Chondrocyte (in vitro differentiated cells): ENCODE data around the gene PFN1. TPM values are rescaled to one million over a fixed set of nuclear protein-coding genes. Genes with fewer than 3 reads are reported as not detected.
"Not testable (repeated sequence)": the region's sequence is repeated elsewhere in the genome, so short reads cannot be mapped to it uniquely, and the experiment has no call there.

Experiments used
- DNase-seq: peaks from one replicate; pipeline ENCODE4 v3.0.0; 2021; ENCODE audit warnings: mixed read lengths, low spot score
- H3K27ac Mint-ChIP-seq: one replicate; pipeline ENCODE4 v1.8.0; 2021; ENCODE audit warnings: mild to moderate bottlenecking, moderate library complexity, mixed read lengths; ENCODE audit not compliant: unreplicated experiment
- H3K27me3 Mint-ChIP-seq: 2 replicates; pipeline ENCODE4 v1.8.0; 2021; ENCODE audit warnings: low read depth, mixed read lengths
- H3K36me3 Mint-ChIP-seq: 2 replicates; pipeline ENCODE4 v1.8.0; 2021; ENCODE audit warnings: low read depth, mixed read lengths
- H3K4me1 Mint-ChIP-seq: 2 replicates; pipeline ENCODE4 v1.8.0; 2021; ENCODE audit warnings: low read depth, mild to moderate bottlenecking, mixed read lengths
- H3K4me3 Mint-ChIP-seq: one replicate; pipeline ENCODE4 v1.8.0; 2021; ENCODE audit warnings: mild to moderate bottlenecking, moderate library complexity, mixed read lengths; ENCODE audit not compliant: unreplicated experiment
- H3K9me3 Mint-ChIP-seq: 2 replicates; pipeline ENCODE4 v1.8.0; 2021; ENCODE audit warnings: low read depth, mixed read lengths
- CTCF ChIP-seq: fragments of 200-600 bp; sonication (generic); IDR thresholded peaks from 2 replicates; pipeline ENCODE4 v1.5.0; 2021; ENCODE audit warnings: antibody characterized with exemption, mild to moderate bottlenecking, moderate library complexity
- total RNA-seq: library from RNA; stranded (reverse); gene quantifications from 3 replicates; pipeline ENCODE4 v1.2.1, GENCODE V29; 2021

The PFN1 gene
- total RNA-seq, 1 donor from 2014 or later = 766 TPM

GRCh38 chr17:4921320-4921719 lies 27.0 kb downstream of the PFN1 start:
- no peak for TF ChIP-seq CTCF
- no peak for DNase-seq
- no peak overlapping the region for H3K27ac Mint-ChIP-seq
- H3K4me3 Mint-ChIP-seq = no peak overlapping the region
- no peaks in the 10 kb centered on the region for H3K4me1 Mint-ChIP-seq
- no peaks in the 10 kb centered on the region for H3K36me3 Mint-ChIP-seq
- H3K9me3 Mint-ChIP-seq = no peaks in the 10 kb centered on the region
- H3K27me3 Mint-ChIP-seq = no peaks in the 10 kb centered on the region

- no peak for TF ChIP-seq CTCF
- H3K4me1 Mint-ChIP-seq = no peaks in the 10 kb centered on the region
- H3K36me3 Mint-ChIP-seq = no peaks in the 10 kb centered on the region
- DNase-seq = no peak
- H3K27me3 Mint-ChIP-seq = no peaks in the 10 kb centered on the region
- H3K9me3 Mint-ChIP-seq = no peaks in the 10 kb centered on the region
- no peak overlapping the region for H3K4me3 Mint-ChIP-seq
- no peak overlapping the region for H3K27ac Mint-ChIP-seq
These were observed 27.8 kb downstream of the PFN1 start for GRCh38 chr17:4920351-4921048.

- DNase-seq = no peak
- H3K27me3 Mint-ChIP-seq = no peaks in the 10 kb centered on the region
- H3K27ac Mint-ChIP-seq = no peak overlapping the region
- H3K9me3 Mint-ChIP-seq = no peaks in the 10 kb centered on the region
- no peak for TF ChIP-seq CTCF
- no peaks in the 10 kb centered on the region for H3K4me1 Mint-ChIP-seq
- H3K4me3 Mint-ChIP-seq = no peak overlapping the region
- H3K36me3 Mint-ChIP-seq = no peaks in the 10 kb centered on the region
These were observed 28.8 kb downstream of the PFN1 start for GRCh38 chr17:4919511-4920047.

- not testable (repeated sequence) for H3K27ac Mint-ChIP-seq, H3K4me1 Mint-ChIP-seq, H3K27me3 Mint-ChIP-seq, H3K9me3 Mint-ChIP-seq, H3K4me3 Mint-ChIP-seq, DNase-seq, H3K36me3 Mint-ChIP-seq
These were observed 33.8 kb downstream of the PFN1 start for GRCh38 chr17:4914551-4914950.

GRCh38 chr17:4913994-4914393 lies 34.3 kb downstream of the PFN1 start:
- no peak for TF ChIP-seq CTCF
- H3K4me1 Mint-ChIP-seq = peaks cover 7% of the 10 kb centered on the region
- no peak for DNase-seq
- no peaks in the 10 kb centered on the region for H3K9me3 Mint-ChIP-seq
- H3K27me3 Mint-ChIP-seq = no peaks in the 10 kb centered on the region
- H3K4me3 Mint-ChIP-seq = no peak overlapping the region
- no peak overlapping the region for H3K27ac Mint-ChIP-seq
- H3K36me3 Mint-ChIP-seq = no peaks in the 10 kb centered on the region
